ENCODE measurements around the gene ZNF587B. TPM values are rescaled to one million over a fixed set of nuclear protein-coding genes. Genes with fewer than 3 reads are reported as not detected.

ZNF587B gene
- total and polyA plus RNA-seq, 10 donors, result 3.4 to 31.8 (median 21.4) TPM

Other genes starting within 250 kb of the ZNF587B start
- 10 to 100 TPM in 3 of 7 donors, 1 to 10 TPM in 4; 5.1 to 12.0 (median 8.6) TPM for gene ZIK1, start 246.2 kb upstream of the ZNF587B start, total RNA-seq
- 1 to 10 TPM; 3.4 to 4.5 (median 3.7) TPM for gene ZIK1, start 246.2 kb upstream of the ZNF587B start, polyA plus RNA-seq
- 1 to 10 TPM; 3.5 to 7.4 (median 4.1) TPM for gene ZNF530, start 230.4 kb upstream of the ZNF587B start, total RNA-seq
- 1 to 10 TPM; 2.4 to 3.2 (median 2.9) TPM for gene ZNF530, start 230.4 kb upstream of the ZNF587B start, polyA plus RNA-seq
- gene ZNF134, start 216.1 kb upstream of the ZNF587B start, total RNA-seq, result 10 to 100 TPM; 18.3 to 30.7 (median 23.1) TPM
- 1 to 10 TPM; 3.7 to 7.6 (median 5.7) TPM for gene ZNF134, start 216.1 kb upstream of the ZNF587B start, polyA plus RNA-seq
- gene ZNF211, start 197.1 kb upstream of the ZNF587B start, total RNA-seq, result 10 to 100 TPM; 18.9 to 28.4 (median 20.8) TPM
- 10 to 100 TPM in 2 of 3 donors, 1 to 10 TPM in 1; 9.5 to 14.2 (median 12.3) TPM for gene ZNF211, start 197.1 kb upstream of the ZNF587B start, polyA plus RNA-seq
- gene ZSCAN4, start 161.4 kb upstream of the ZNF587B start, total RNA-seq, result under 1 TPM in 3 of 7 donors, not detected in 4; 0.29 to 0.58 (median 0.47) TPM
- gene ZSCAN4, start 161.4 kb upstream of the ZNF587B start, polyA plus RNA-seq, result not detected
- gene ZNF551, start 148.3 kb upstream of the ZNF587B start, total RNA-seq, result 10 to 100 TPM; 10.0 to 14.3 (median 13.4) TPM
- 1 to 10 TPM; 2.0 to 3.8 (median 2.5) TPM for gene ZNF551, start 148.3 kb upstream of the ZNF587B start, polyA plus RNA-seq
- 10 to 100 TPM in 6 of 7 donors, 1 to 10 TPM in 1; 9.3 to 21.2 (median 15.3) TPM for gene ZNF154, start 121.1 kb upstream of the ZNF587B start, total RNA-seq
- gene ZNF154, start 121.1 kb upstream of the ZNF587B start, polyA plus RNA-seq, result 1 to 10 TPM; 3.6 to 5.8 (median 4.3) TPM
- gene ZNF671, start 102.7 kb upstream of the ZNF587B start, total RNA-seq, result 10 to 100 TPM; 16.1 to 23.3 (median 17.1) TPM
- 10 to 100 TPM; 10.4 to 11.7 (median 10.9) TPM for gene ZNF671, start 102.7 kb upstream of the ZNF587B start, polyA plus RNA-seq
- gene ZNF776, start 83.5 kb upstream of the ZNF587B start, total RNA-seq, result 10 to 100 TPM; 16.2 to 25.3 (median 20.9) TPM
- gene ZNF776, start 83.5 kb upstream of the ZNF587B start, polyA plus RNA-seq, result 1 to 10 TPM; 3.5 to 9.5 (median 4.3) TPM
- 10 to 100 TPM; 29.6 to 45.6 (median 35.2) TPM for gene ZNF586, start 60.6 kb upstream of the ZNF587B start, total RNA-seq
- gene ZNF586, start 60.6 kb upstream of the ZNF587B start, polyA plus RNA-seq, result 1 to 10 TPM; 7.3 to 9.8 (median 9.0) TPM
- gene ZNF552, start 15.4 kb upstream of the ZNF587B start, total RNA-seq, result 10 to 100 TPM in 4 of 7 donors, 1 to 10 TPM in 3; 8.8 to 20.8 (median 10.5) TPM
- gene ZNF552, start 15.4 kb upstream of the ZNF587B start, polyA plus RNA-seq, result 1 to 10 TPM; 2.9 to 4.2 (median 4.0) TPM
- gene ZNF587, start 19.6 kb downstream of the ZNF587B start, total RNA-seq, result 10 to 100 TPM; 23.8 to 46.5 (median 39.0) TPM
- gene ZNF587, start 19.6 kb downstream of the ZNF587B start, polyA plus RNA-seq, result 10 to 100 TPM in 1 of 3 donors, 1 to 10 TPM in 2; 3.9 to 20.2 (median 4.8) TPM
- 10 to 100 TPM; 18.0 to 48.1 (median 33.2) TPM for gene ZNF814, start 58.7 kb downstream of the ZNF587B start, total RNA-seq
- gene ZNF814, start 58.7 kb downstream of the ZNF587B start, polyA plus RNA-seq, result 10 to 100 TPM; 15.4 to 21.2 (median 17.3) TPM
- gene ZNF417, start 86.3 kb downstream of the ZNF587B start, total RNA-seq, result 10 to 100 TPM; 22.6 to 31.2 (median 24.7) TPM
- 1 to 10 TPM; 1.5 to 3.3 (median 1.6) TPM for gene ZNF417, start 86.3 kb downstream of the ZNF587B start, polyA plus RNA-seq
- 10 to 100 TPM in 5 of 7 donors, 1 to 10 TPM in 2; 8.9 to 16.5 (median 10.7) TPM for gene ZNF418, start 105.1 kb downstream of the ZNF587B start, total RNA-seq
- gene ZNF418, start 105.1 kb downstream of the ZNF587B start, polyA plus RNA-seq, result 1 to 10 TPM; 4.7 to 6.7 (median 6.7) TPM
- 10 to 100 TPM in 4 of 7 donors, 1 to 10 TPM in 3; 8.4 to 10.9 (median 10.7) TPM for gene ZNF256, start 117.4 kb downstream of the ZNF587B start, total RNA-seq
- gene ZNF256, start 117.4 kb downstream of the ZNF587B start, polyA plus RNA-seq, result 1 to 10 TPM; 4.1 to 4.5 (median 4.5) TPM
- gene C19orf18, start 144.2 kb downstream of the ZNF587B start, total RNA-seq, result 1 to 10 TPM in 1 of 7 donors, under 1 TPM in 3, not detected in 3; 0.50 to 1.9 (median 0.69) TPM
- 1 to 10 TPM; 1.7 to 4.2 (median 3.0) TPM for gene C19orf18, start 144.2 kb downstream of the ZNF587B start, polyA plus RNA-seq
- 10 to 100 TPM; 12.4 to 25.3 (median 17.3) TPM for gene ZNF606, start 172.5 kb downstream of the ZNF587B start, total RNA-seq
- 10 to 100 TPM in 1 of 3 donors, 1 to 10 TPM in 2; 5.6 to 12.4 (median 9.3) TPM for gene ZNF606, start 172.5 kb downstream of the ZNF587B start, polyA plus RNA-seq
- gene ZSCAN1, start 203.7 kb downstream of the ZNF587B start, total RNA-seq, result not detected
- under 1 TPM in 2 of 3 donors, not detected in 1; 0.08 to 0.24 TPM for gene ZSCAN1, start 203.7 kb downstream of the ZNF587B start, polyA plus RNA-seq
- 1 to 10 TPM; 3.6 to 9.4 (median 8.1) TPM for gene ZNF135, start 229.0 kb downstream of the ZNF587B start, total RNA-seq
- gene ZNF135, start 229.0 kb downstream of the ZNF587B start, polyA plus RNA-seq, result 1 to 10 TPM; 4.8 to 6.5 (median 5.1) TPM